HFFc6 (cell line): ENCODE results near the gene MAP3K20. TPM values are rescaled to one million over a fixed set of nuclear protein-coding genes. Genes with fewer than 3 reads are reported as not detected.

Source experiments
- DNase-seq: peaks from one replicate; pipeline ENCODE4 v3.0.0-alpha.2; 2018
- H3K27ac Mint-ChIP-seq: 2 replicates; pipeline ENCODE4 v1.8.0; 2020; ENCODE audit warnings: mild to moderate bottlenecking, mixed read lengths
- H3K27me3 Mint-ChIP-seq: 2 replicates; pipeline ENCODE4 v1.8.0; 2021; ENCODE audit warnings: mild to moderate bottlenecking, moderate library complexity, mixed read lengths; ENCODE audit not compliant: insufficient read depth
- H3K36me3 Mint-ChIP-seq: 2 replicates; pipeline ENCODE4 v1.8.0; 2021; ENCODE audit warnings: low read depth, mixed read lengths
- H3K4me1 Mint-ChIP-seq: 2 replicates; pipeline ENCODE4 v1.8.0; 2020; ENCODE audit warnings: low read depth, mixed read lengths
- H3K4me3 Mint-ChIP-seq: 2 replicates; pipeline ENCODE4 v1.8.0; 2020; ENCODE audit warnings: mild to moderate bottlenecking, moderate library complexity, mixed read lengths
- H3K9me3 Mint-ChIP-seq: 2 replicates; pipeline ENCODE4 v1.8.0; 2020; ENCODE audit warnings: mild to moderate bottlenecking, mixed read lengths
- CTCF ChIP-seq: fragments of 200-600 bp; sonication (generic); IDR thresholded peaks from 2 replicates; pipeline ENCODE4 v1.5.0; 2021; ENCODE audit warnings: antibody characterized with exemption, mild to moderate bottlenecking
- total RNA-seq, 6 experiments: library from RNA; stranded (reverse); fragmentation: NEBNext Ultra II Directional; extraction: Animal tissue kit (Norgen Biotek cat#: 25700); gene quantifications; 2 replicates in 1 of 6; 3 replicates in 5 of 6; pipeline ENCODE4 v1.2.3, GENCODE V29; 2021

Gene MAP3K20
- total RNA-seq, 6 experiments from 2014 or later, result 126 to 150 (median 134) TPM

DNA sequence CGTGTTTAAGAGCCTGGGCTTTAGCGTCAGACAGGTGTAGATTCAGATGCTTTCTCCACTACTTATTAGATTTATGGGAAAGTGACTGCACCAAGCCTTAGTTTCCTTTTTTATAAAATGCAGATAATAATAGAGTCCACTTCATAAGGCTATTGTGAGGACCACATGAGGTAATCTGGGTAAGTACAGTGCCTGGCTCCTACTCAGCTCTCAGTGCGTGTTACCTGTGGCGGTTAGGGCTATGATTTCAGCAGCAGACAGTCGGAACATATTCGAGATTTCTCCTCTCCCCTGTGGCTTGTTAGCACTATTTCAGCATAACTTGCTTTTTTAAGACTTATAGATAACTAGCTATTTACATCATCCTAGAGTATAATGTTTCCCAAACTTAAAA lies 32.0 kb downstream of the MAP3K20 start:
- Mint-ChIP-seq H3K27me3 (no peaks in the 10 kb centered on the region; the same call in 1 of the 2 replicates), H3K9me3 (peaks cover 11% of the 10 kb centered on the region), H3K27ac (peak overlapping the region; percentile 73), H3K4me3 (no peak overlapping the region), H3K36me3 (peaks cover 67% of the 10 kb centered on the region), H3K4me1 (peaks cover 76% of the 10 kb centered on the region)
- TF ChIP-seq CTCF, result no peak
- no peak for DNase-seq

- Mint-ChIP-seq H3K4me3 (peak overlapping the region; percentile 73), H3K4me1 (peaks cover 93% of the 10 kb centered on the region), H3K9me3 (peaks cover 26% of the 10 kb centered on the region), H3K36me3 (peaks cover 76% of the 10 kb centered on the region), H3K27me3 (no peaks in the 10 kb centered on the region; the same call in 1 of the 2 replicates), H3K27ac (peak overlapping the region; percentile 91)
- TF ChIP-seq CTCF, result no peak
- DNase-seq, result peak; percentile 82
These were observed 33.9 kb downstream of the MAP3K20 start for GRCh38 chr2:173109253-173110188.

DNA sequence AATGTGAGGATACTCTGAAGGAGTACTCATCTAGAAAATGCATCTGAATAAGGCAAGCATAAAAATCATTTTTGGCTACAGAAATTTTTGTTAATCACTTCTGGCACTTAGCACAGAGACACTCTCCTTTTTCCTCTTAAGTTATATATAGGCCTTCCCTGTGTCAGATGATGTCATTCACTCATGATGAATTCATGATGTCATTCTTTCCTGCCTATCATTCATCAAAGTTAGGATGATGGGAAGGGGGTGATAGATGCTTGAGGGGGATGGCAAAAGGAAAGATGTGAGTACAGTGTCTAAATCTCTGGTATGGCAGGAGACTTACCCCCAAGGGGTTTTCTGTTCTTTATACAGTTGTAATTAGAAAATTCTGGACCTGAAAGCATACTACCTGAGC lies 42.0 kb downstream of the MAP3K20 start:
- no peak for DNase-seq
- no peaks in the 10 kb centered on the region for H3K27me3 Mint-ChIP-seq
- H3K9me3 Mint-ChIP-seq, result peaks cover 22% of the 10 kb centered on the region
- H3K4me3 Mint-ChIP-seq, result no peak overlapping the region
- no peak for TF ChIP-seq CTCF
- H3K36me3 Mint-ChIP-seq, result peaks cover 73% of the 10 kb centered on the region
- H3K27ac Mint-ChIP-seq, result peak overlapping the region; percentile 46; the same call in 1 of the 2 replicates
- peaks cover 92% of the 10 kb centered on the region for H3K4me1 Mint-ChIP-seq

- Mint-ChIP-seq H3K4me1 (peaks cover 92% of the 10 kb centered on the region), H3K9me3 (peaks cover 15% of the 10 kb centered on the region), H3K27me3 (no peaks in the 10 kb centered on the region), H3K27ac (peak overlapping the region; percentile 93), H3K4me3 (no peak overlapping the region), H3K36me3 (peaks cover 73% of the 10 kb centered on the region)
- no peak for DNase-seq
- no peak for TF ChIP-seq CTCF
These were observed 42.7 kb downstream of the MAP3K20 start for GRCh38 chr2:173118395-173118794.

GRCh38 chr2:173119069-173119807 lies 43.6 kb downstream of the MAP3K20 start:
- Mint-ChIP-seq H3K27ac (peak overlapping the region; percentile 93), H3K27me3 (no peaks in the 10 kb centered on the region), H3K4me1 (peaks cover 94% of the 10 kb centered on the region), H3K9me3 (peaks cover 8% of the 10 kb centered on the region; the same call in 1 of the 2 replicates), H3K4me3 (no peak overlapping the region; the same call in 1 of the 2 replicates), H3K36me3 (peaks cover 71% of the 10 kb centered on the region)
- no peak for DNase-seq
- TF ChIP-seq CTCF, result no peak
